Neural crest cell (in vitro differentiated cells): ENCODE data around the gene GNAI3. TPM values are rescaled to one million over a fixed set of nuclear protein-coding genes. Genes with fewer than 3 reads are reported as not detected.

Experiments
- DNase-seq: peaks from one replicate; pipeline ENCODE4 v3.0.0; 2021; ENCODE audit warnings: low read depth, mixed read lengths, low spot score
- H3K27ac Mint-ChIP-seq: one replicate; pipeline ENCODE4 v1.8.0; 2021; ENCODE audit warnings: mild to moderate bottlenecking, mixed read lengths; ENCODE audit not compliant: unreplicated experiment
- H3K27me3 Mint-ChIP-seq: 2 replicates; pipeline ENCODE4 v1.8.0; 2021; ENCODE audit warnings: low read depth, mild to moderate bottlenecking, mixed read lengths
- H3K36me3 Mint-ChIP-seq: 2 replicates; pipeline ENCODE4 v1.8.0; 2021; ENCODE audit warnings: low read depth, mild to moderate bottlenecking, mixed read lengths
- H3K4me1 Mint-ChIP-seq: 2 replicates; pipeline ENCODE4 v1.8.0; 2021; ENCODE audit warnings: mixed read lengths
- H3K4me3 Mint-ChIP-seq: one replicate; pipeline ENCODE4 v1.8.0; 2021; ENCODE audit warnings: mild to moderate bottlenecking, mixed read lengths
- H3K9me3 Mint-ChIP-seq: 2 replicates; pipeline ENCODE4 v1.8.0; 2021; ENCODE audit warnings: mixed read lengths
- CTCF ChIP-seq: fragments of 200-600 bp; sonication (generic); conservative IDR thresholded peaks from 2 replicates; pipeline ENCODE4 v1.5.0; 2021; ENCODE audit warnings: antibody characterized with exemption, mild to moderate bottlenecking
- total RNA-seq: library from RNA; stranded (reverse); gene quantifications from 2 replicates; pipeline ENCODE4 v1.2.1, GENCODE V29; 2021

Gene GNAI3
- total RNA-seq, 1 donor from 2014 or later = 9.8 TPM

- peaks cover 17% of the 10 kb centered on the region for H3K4me1 Mint-ChIP-seq
- peak overlapping the region; percentile 8 for H3K4me3 Mint-ChIP-seq
- no peaks in the 10 kb centered on the region for H3K27me3 Mint-ChIP-seq
- DNase-seq = no peak
- H3K9me3 Mint-ChIP-seq = no peaks in the 10 kb centered on the region
- H3K27ac Mint-ChIP-seq = no peak overlapping the region
- no peaks in the 10 kb centered on the region for H3K36me3 Mint-ChIP-seq
- TF ChIP-seq CTCF = no peak
Observed at GRCh38 chr1:109636201-109636952, 88.0 kb downstream of the GNAI3 start.

GRCh38 chr1:109637446-109637845 is 89.0 kb downstream of the GNAI3 start:
- Mint-ChIP-seq H3K27me3 (no peaks in the 10 kb centered on the region), H3K36me3 (no peaks in the 10 kb centered on the region), H3K27ac (no peak overlapping the region), H3K9me3 (no peaks in the 10 kb centered on the region), H3K4me3 (no peak overlapping the region), H3K4me1 (peaks cover 17% of the 10 kb centered on the region)
- TF ChIP-seq CTCF = no peak
- DNase-seq = no peak

GRCh38 chr1:109639063-109639840 is 90.8 kb downstream of the GNAI3 start:
- no peaks in the 10 kb centered on the region for H3K9me3 Mint-ChIP-seq
- H3K4me1 Mint-ChIP-seq = peaks cover 21% of the 10 kb centered on the region
- TF ChIP-seq CTCF = no peak
- DNase-seq = no peak
- no peaks in the 10 kb centered on the region for H3K36me3 Mint-ChIP-seq
- H3K27ac Mint-ChIP-seq = no peak overlapping the region
- no peak overlapping the region for H3K4me3 Mint-ChIP-seq
- H3K27me3 Mint-ChIP-seq = no peaks in the 10 kb centered on the region

GRCh38 chr1:109639841-109640184 is 91.4 kb downstream of the GNAI3 start:
- DNase-seq = no peak
- no peak overlapping the region for H3K27ac Mint-ChIP-seq
- no peak overlapping the region for H3K4me3 Mint-ChIP-seq

GRCh38 chr1:109640285-109640865 is 92.0 kb downstream of the GNAI3 start:
- Mint-ChIP-seq H3K27ac (no peak overlapping the region), H3K36me3 (no peaks in the 10 kb centered on the region), H3K9me3 (no peaks in the 10 kb centered on the region), H3K4me3 (no peak overlapping the region), H3K4me1 (peaks cover 25% of the 10 kb centered on the region), H3K27me3 (no peaks in the 10 kb centered on the region)
- peak; percentile 89 for TF ChIP-seq CTCF
- DNase-seq = peak; percentile 99

More at GRCh38 chr1:109639841-109640184, 91.4 kb downstream of the GNAI3 start:
- no peak for TF ChIP-seq CTCF
- peaks cover 23% of the 10 kb centered on the region for H3K4me1 Mint-ChIP-seq
- no peaks in the 10 kb centered on the region for H3K9me3 Mint-ChIP-seq
- no peaks in the 10 kb centered on the region for H3K36me3 Mint-ChIP-seq
- H3K27me3 Mint-ChIP-seq = no peaks in the 10 kb centered on the region
